ENCODE measurements around the gene DAGLA. TPM values are rescaled to one million over a fixed set of nuclear protein-coding genes. Genes with fewer than 3 reads are reported as not detected.

Gene DAGLA
- total and polyA plus RNA-seq, 12 donors, result 0.44 to 4.2 (median 2.3) TPM

- H3K4me3 ChIP-seq, result no peak overlapping the region
- peak overlapping the region; percentile 24 to 79 (median 46) for H3K27ac ChIP-seq
Observed at GRCh38 chr11:61694602-61694939, 14.4 kb downstream of the DAGLA start.

GRCh38 chr11:61694946-61695706, 14.9 kb downstream of the DAGLA start:
- peak in 4 of 7 donors; percentile 32 to 66 (median 44) for DNase-seq
- Histone ChIP-seq H3K4me1 (replicated peaks in 1 of 2) (peaks cover 46 to 68% of the 10 kb centered on the region in 2 donors), H3K4me3 (peak overlapping the region in 1 of 4 donors; percentile 22)

More at GRCh38 chr11:61694602-61694939, 14.4 kb downstream of the DAGLA start:
- DNase-seq, result no peak
- H3K9me3 ChIP-seq (replicated peaks in 1 of 3), result no peaks in the 10 kb centered on the region
- H3K4me1 ChIP-seq (replicated peaks in 1 of 2), result peaks cover 41 to 63% of the 10 kb centered on the region in 2 donors
- no peak for TF ChIP-seq POLR2A (IDR thresholded peaks at IDR 0.05)
- H3K36me3 ChIP-seq (replicated peaks in 1 of 2), result no peaks in the 10 kb centered on the region
- intact Hi-C loops (cut with DNase I), result no loop called here
- WGBS, 4 donors, result 89 to 96% (median 93%) methylated on average over 7 of the region's 7 CpGs
- H3K27me3 ChIP-seq, result no peaks in the 10 kb centered on the region

GRCh38 chr11:61695917-61696316, 15.7 kb downstream of the DAGLA start:
- H3K4me3 ChIP-seq, result peak overlapping the region in 1 of 4 donors; percentile 22
- TF ChIP-seq POLR2A (IDR thresholded peaks at IDR 0.05) (no peak), CTCF (IDR thresholded peaks at IDR 0.05) (peak in 1 of 6 experiments; percentile 12)
- intact Hi-C loops (cut with DNase I), result no loop called here
- WGBS, 4 donors, result 4 to 50% (median 8%) methylated on average over 1 to 17 of the region's 17 CpGs
- H3K36me3 ChIP-seq (replicated peaks in 1 of 2), result no peaks in the 10 kb centered on the region
- peak overlapping the region in 4 of 5 donors; percentile 13 to 78 (median 73) for H3K27ac ChIP-seq
- peak; percentile 73 to 92 (median 90) for DNase-seq
- no peaks in the 10 kb centered on the region for H3K9me3 ChIP-seq (replicated peaks in 1 of 3)
- peaks cover 51 to 76% of the 10 kb centered on the region in 2 donors for H3K4me1 ChIP-seq (replicated peaks in 1 of 2)
- H3K27me3 ChIP-seq, result no peaks in the 10 kb centered on the region

More at GRCh38 chr11:61694946-61695706, 14.9 kb downstream of the DAGLA start:
- Histone ChIP-seq H3K27me3 (no peaks in the 10 kb centered on the region), H3K36me3 (replicated peaks in 1 of 2) (no peaks in the 10 kb centered on the region), H3K9me3 (replicated peaks in 1 of 3) (no peaks in the 10 kb centered on the region), H3K27ac (peak overlapping the region in 3 of 5 donors; percentile 69 to 78 (median 77))
- WGBS, 4 donors, result 69 to 84% (median 76%) methylated on average over 11 to 15 of the region's 15 CpGs
- TF ChIP-seq POLR2A (IDR thresholded peaks at IDR 0.05) (no peak), CTCF (IDR thresholded peaks at IDR 0.05) (peak in 2 of 6 experiments; percentile 5 to 14)
- intact Hi-C loops (cut with DNase I), result no loop called here

- Histone ChIP-seq H3K4me1 (replicated peaks in 1 of 2) (peaks cover 51 to 80% of the 10 kb centered on the region in 2 donors), H3K27ac (peak overlapping the region in 3 of 5 donors; percentile 69 to 78 (median 77)), H3K4me3 (no peak overlapping the region), H3K27me3 (no peaks in the 10 kb centered on the region), H3K9me3 (replicated peaks in 1 of 3) (no peaks in the 10 kb centered on the region), H3K36me3 (replicated peaks in 1 of 2) (no peaks in the 10 kb centered on the region)
- DNase-seq, result no peak
- intact Hi-C loops (cut with DNase I), result no loop called here
- WGBS, 4 donors, result 69 to 87% (median 75%) methylated on average over 7 to 8 of the region's 8 CpGs
- no peak for TF ChIP-seq POLR2A (IDR thresholded peaks at IDR 0.05)
- no peak for TF ChIP-seq CTCF (IDR thresholded peaks at IDR 0.05)
Observed at GRCh38 chr11:61696602-61697001, 16.4 kb downstream of the DAGLA start.
